Activated CD4-positive, alpha-beta T cell treated with anti-CD3 and anti-CD28 coated beads, Interleukin-2, amount 10 ng/mL, durations not matched to agents 24 days and 14 days (primary cell): ENCODE measurements around the gene METAP1D. TPM values are rescaled to one million over a fixed set of nuclear protein-coding genes. Genes with fewer than 3 reads are reported as not detected.
"Not testable (repeated sequence)": the region's sequence is repeated elsewhere in the genome, so short reads cannot be mapped to it uniquely, and the experiment has no call there.

Source experiments
- DNase-seq: peaks from one replicate; pipeline ENCODE4 v3.0.0; 2022
- H3K27ac Mint-ChIP-seq: one replicate; pipeline ENCODE4 v1.8.0; 2022; ENCODE audit warnings: mild to moderate bottlenecking, mixed read lengths
- H3K27me3 Mint-ChIP-seq: one replicate; pipeline ENCODE4 v1.8.0; 2022; ENCODE audit warnings: mixed read lengths
- H3K36me3 Mint-ChIP-seq: one replicate; pipeline ENCODE4 v1.8.0; 2022; ENCODE audit warnings: low read depth, mild to moderate bottlenecking, mixed read lengths
- H3K4me1 Mint-ChIP-seq: one replicate; pipeline ENCODE4 v1.8.0; 2021; ENCODE audit warnings: mixed read lengths
- H3K4me3 Mint-ChIP-seq: one replicate; pipeline ENCODE4 v1.8.0; 2022; ENCODE audit warnings: mild to moderate bottlenecking, moderate library complexity, mixed read lengths
- H3K9me3 Mint-ChIP-seq: one replicate; pipeline ENCODE4 v1.8.0; 2021; ENCODE audit warnings: mixed read lengths
- intact Hi-C: fragments of 100-400 bp; cut with micrococcal nuclease; formaldehyde crosslinking; loops from one replicate; pipeline ENCODE4 v1.15.1; 2023
- total RNA-seq: library from RNA; stranded (reverse); gene quantifications from 2 replicates; pipeline ENCODE4 v1.2.3, GENCODE V29; 2022

The METAP1D gene
- total RNA-seq, 1 donor from 2014 or later: 8.1 TPM

DNA sequence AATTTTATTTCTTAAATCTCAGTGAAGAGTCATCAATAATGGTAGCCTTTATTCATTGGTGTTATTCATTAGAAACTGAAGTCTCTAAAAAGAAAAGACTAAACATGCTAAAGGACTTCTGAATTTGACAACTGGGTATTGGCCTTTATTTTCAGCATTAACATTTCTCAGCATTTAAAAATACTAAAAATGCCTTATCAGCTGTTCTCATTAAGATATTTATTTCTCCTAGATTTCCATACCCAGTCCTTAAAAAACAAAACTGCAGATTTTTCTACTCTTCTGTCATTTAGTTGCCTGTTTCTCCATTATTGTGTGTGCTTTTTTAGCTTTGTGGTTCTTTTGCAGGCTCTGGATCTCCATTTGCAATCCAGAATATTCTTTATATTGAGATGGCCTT, 31.2 kb upstream of the METAP1D start:
- no peak for DNase-seq
- intact Hi-C loops: no loop called here
- no peaks in the 10 kb centered on the region for H3K9me3 Mint-ChIP-seq
- no peak overlapping the region for H3K4me3 Mint-ChIP-seq
- H3K36me3 Mint-ChIP-seq: peaks cover 33% of the 10 kb centered on the region
- no peak overlapping the region for H3K27ac Mint-ChIP-seq
- no peaks in the 10 kb centered on the region for H3K27me3 Mint-ChIP-seq
- H3K4me1 Mint-ChIP-seq: peaks cover 20% of the 10 kb centered on the region

DNA sequence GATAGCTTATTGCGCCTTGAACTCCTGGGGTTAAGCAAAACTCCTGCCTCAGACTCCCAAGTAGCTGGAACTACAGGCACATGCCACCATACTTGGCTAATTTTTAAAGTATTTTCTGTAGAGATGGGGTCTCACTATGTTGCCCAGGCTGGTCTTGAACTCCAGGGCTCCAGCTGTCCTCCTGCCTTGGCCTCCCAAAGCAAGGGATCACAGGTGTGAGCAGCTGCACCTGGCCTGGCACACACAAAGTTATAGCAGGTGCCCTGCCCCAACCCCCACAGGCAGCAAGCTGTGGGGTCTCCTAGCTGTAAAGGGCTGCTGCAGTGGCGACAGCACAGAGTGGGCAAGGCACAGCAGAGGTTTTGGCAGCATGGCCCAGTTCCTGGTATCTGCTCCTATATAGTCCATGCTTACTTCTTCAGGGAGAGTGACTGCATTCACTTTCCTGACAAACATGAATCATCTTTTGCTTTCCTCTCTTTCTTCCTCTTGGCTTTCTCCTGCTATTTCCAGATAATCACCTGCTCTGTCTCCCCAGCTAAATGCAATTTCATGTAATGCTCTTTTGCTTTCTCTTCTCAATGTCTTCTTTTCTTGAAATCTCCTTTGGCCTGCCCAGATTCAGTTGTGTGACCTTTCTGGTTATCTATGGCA, 27.3 kb upstream of the METAP1D start:
- Mint-ChIP-seq H3K27ac (no peak overlapping the region), H3K27me3 (no peaks in the 10 kb centered on the region), H3K4me3 (no peak overlapping the region), H3K36me3 (peaks cover 39% of the 10 kb centered on the region), H3K9me3 (no peaks in the 10 kb centered on the region), H3K4me1 (peaks cover 7% of the 10 kb centered on the region)
- intact Hi-C loops: no loop called here
- no peak for DNase-seq

DNA sequence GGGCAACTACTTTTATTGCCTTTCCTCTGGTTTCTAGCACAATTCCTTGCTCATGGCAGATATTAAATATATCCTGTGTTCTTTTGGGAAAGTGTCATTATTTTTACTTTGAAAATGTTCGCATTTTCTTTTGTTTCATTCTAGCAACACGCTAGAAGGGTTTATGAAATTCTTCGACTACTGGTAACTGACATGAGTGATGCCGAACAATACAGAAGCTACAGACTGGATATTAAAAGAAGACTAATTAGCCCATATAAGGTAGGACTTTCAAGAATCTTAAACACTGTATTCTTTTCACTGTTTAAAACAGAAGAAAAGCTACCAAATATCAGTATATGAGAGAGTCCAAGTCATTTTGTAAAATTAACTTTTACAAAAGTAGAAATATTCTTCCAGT, 20.6 kb upstream of the METAP1D start:
- no peak for DNase-seq
- no peaks in the 10 kb centered on the region for H3K27me3 Mint-ChIP-seq
- H3K27ac Mint-ChIP-seq: no peak overlapping the region
- H3K36me3 Mint-ChIP-seq: peaks cover 66% of the 10 kb centered on the region
- H3K4me1 Mint-ChIP-seq: peaks cover 3% of the 10 kb centered on the region
- H3K9me3 Mint-ChIP-seq: no peaks in the 10 kb centered on the region
- H3K4me3 Mint-ChIP-seq: no peak overlapping the region
- intact Hi-C loops: no loop called here

DNA sequence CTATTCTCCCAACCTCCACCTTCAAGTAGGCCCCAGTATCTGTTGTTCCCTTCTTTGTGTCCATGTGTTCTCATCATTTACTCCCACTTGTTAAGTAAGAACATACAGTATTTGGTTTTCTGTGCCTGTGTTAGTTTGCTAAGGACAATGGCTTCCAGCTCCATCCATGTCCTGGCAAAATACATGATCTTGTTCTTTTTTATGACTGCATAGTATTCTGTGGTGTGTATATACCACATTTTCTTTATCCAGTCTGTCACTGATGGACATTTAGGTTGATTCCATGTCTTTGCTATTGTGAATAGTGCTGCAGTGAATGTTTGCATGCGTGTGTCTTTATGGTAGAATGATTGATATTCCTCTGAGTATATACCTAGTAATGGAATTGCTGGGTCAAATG, 15.8 kb upstream of the METAP1D start:
- H3K9me3 Mint-ChIP-seq, H3K27me3 Mint-ChIP-seq: not testable (repeated sequence)

DNA sequence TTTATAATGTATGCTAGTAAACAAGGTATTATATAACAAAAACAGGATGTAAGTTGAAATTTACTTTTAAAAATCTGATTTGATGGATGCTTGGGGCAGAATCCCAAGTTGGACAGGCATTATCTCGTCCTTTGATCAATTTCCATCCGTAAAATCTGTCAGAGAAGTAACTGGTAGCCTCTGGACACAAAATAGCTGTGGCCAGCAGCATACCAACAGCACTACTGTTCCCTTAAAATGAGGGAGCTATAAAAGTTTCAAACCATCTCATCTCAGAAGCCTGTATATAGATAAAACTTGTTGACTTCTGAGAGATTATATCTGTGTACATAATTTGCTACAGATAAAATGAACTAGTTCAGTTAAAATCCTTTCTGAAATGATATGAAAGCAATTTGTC, 14.7 kb upstream of the METAP1D start:
- no peaks in the 10 kb centered on the region for H3K9me3 Mint-ChIP-seq
- no peak for DNase-seq
- no peak overlapping the region for H3K27ac Mint-ChIP-seq
- H3K4me3 Mint-ChIP-seq: no peak overlapping the region
- H3K36me3 Mint-ChIP-seq: peaks cover 24% of the 10 kb centered on the region
- no peaks in the 10 kb centered on the region for H3K27me3 Mint-ChIP-seq
- intact Hi-C loops: no loop called here
- no peaks in the 10 kb centered on the region for H3K4me1 Mint-ChIP-seq

More for the DNA sequence above, 15.8 kb upstream of the METAP1D start:
- H3K4me1 Mint-ChIP-seq, DNase-seq, H3K27ac Mint-ChIP-seq, intact Hi-C loops, H3K4me3 Mint-ChIP-seq: not testable (repeated sequence)
- peaks cover 32% of the 10 kb centered on the region for H3K36me3 Mint-ChIP-seq

DNA sequence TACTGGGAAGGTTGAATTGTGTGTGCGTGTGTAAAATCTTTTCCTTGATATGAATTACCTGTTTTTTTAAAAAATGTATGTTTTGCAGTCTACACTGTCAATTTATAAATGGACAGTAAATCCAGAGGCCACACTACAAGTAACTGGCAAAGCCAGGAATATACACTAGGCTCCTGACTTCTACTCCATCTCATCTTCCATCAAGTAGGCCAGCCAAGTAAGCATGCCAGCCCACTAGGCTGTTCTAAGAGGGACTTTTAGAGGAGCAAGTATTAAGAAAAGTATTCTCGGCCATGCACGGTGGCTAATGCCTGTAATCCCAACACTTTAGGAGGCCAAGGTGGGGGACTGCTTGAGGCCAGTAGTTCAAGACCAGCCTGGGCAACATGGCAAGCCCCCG, 13.0 kb upstream of the METAP1D start:
- Mint-ChIP-seq H3K4me3 (no peak overlapping the region), H3K27ac (no peak overlapping the region), H3K4me1 (no peaks in the 10 kb centered on the region), H3K27me3 (no peaks in the 10 kb centered on the region), H3K36me3 (peaks cover 17% of the 10 kb centered on the region), H3K9me3 (no peaks in the 10 kb centered on the region)
- no peak for DNase-seq
- intact Hi-C loops: no loop called here

DNA sequence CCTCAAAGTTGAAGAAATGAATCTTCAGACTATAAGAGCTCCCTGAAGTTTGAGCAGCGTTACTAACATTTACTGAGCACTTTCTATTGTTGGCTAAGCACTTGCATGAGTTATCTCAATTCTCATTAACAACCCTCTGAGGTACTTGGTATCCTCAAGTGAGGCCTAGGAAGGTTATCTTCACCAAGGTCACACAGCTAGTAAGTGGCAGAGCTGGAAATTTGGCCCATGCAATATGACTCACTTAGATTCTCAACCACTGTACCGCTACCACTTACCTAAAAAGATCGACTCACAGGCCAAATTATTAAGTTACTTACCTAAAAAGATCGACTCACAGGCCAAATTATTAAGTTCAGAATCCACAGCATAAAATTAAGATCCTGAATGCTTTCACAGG, 8.7 kb upstream of the METAP1D start:
- no peaks in the 10 kb centered on the region for H3K36me3 Mint-ChIP-seq
- intact Hi-C loops: loop anchor here (10.0 kb wide), 1 partner anchor 306 kb away; the partner anchor contains the start of gene DYNC1I2
- no peak overlapping the region for H3K4me3 Mint-ChIP-seq
- DNase-seq: no peak
- no peak overlapping the region for H3K27ac Mint-ChIP-seq
- H3K27me3 Mint-ChIP-seq: peaks cover 16% of the 10 kb centered on the region
- no peaks in the 10 kb centered on the region for H3K9me3 Mint-ChIP-seq
- no peaks in the 10 kb centered on the region for H3K4me1 Mint-ChIP-seq

DNA sequence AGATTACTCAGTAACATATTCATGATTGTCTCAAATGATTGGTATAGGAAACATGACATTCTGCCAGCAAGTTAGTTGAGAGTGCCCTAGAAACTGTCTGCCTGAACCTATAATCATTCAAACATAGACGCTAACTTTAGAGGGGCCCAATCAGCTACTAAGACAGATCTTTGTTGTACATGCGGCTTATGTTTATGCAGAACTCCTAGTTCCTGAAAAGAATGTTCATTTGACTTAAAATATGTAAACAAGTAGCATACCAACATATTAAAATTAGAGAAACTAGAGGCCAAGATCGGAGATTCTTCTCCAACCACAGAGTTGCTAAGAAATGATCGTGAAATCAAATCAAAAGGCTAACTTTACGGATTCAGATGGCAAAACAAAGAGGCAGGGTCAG, 4.2 kb upstream of the METAP1D start:
- Mint-ChIP-seq H3K4me1 (peaks cover 14% of the 10 kb centered on the region), H3K27me3 (peaks cover 32% of the 10 kb centered on the region), H3K36me3 (no peaks in the 10 kb centered on the region), H3K9me3 (no peaks in the 10 kb centered on the region), H3K27ac (no peak overlapping the region), H3K4me3 (no peak overlapping the region)
- intact Hi-C loops: loop anchor here (5.0 to 10.0 kb wide), 3 partner anchors 33 to 562 kb away; partner anchors contain the start of genes DYNC1I2 and PDK1
- DNase-seq: no peak

DNA sequence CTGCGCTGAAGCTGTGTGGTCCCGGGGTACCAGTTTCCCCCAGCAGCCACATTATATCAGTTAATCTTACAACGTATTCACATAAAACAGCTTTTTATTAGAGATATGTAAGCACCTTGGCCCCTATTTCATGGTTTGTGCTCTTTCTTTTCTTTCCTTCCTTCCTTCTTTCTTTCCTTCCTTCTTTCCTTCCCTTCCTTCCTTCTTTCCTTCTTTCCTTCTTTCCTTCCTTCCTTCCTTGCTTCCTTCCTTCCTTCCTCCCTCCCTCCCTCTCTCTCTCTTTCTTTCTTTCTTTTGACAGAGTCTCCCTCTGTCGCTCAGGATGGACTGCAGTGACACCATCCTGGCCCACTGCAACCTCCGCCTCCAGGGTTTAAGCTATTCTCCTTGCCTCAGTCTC, 3.7 kb upstream of the METAP1D start:
- Mint-ChIP-seq H3K4me1 (peaks cover 18% of the 10 kb centered on the region), H3K4me3 (no peak overlapping the region), H3K27ac (no peak overlapping the region), H3K27me3 (peaks cover 32% of the 10 kb centered on the region), H3K9me3 (no peaks in the 10 kb centered on the region), H3K36me3 (no peaks in the 10 kb centered on the region)
- no peak for DNase-seq
- intact Hi-C loops: loop anchor here (5.0 to 10.0 kb wide), 3 partner anchors 34 to 561 kb away; partner anchors contain the start of genes DYNC1I2 and PDK1

DNA sequence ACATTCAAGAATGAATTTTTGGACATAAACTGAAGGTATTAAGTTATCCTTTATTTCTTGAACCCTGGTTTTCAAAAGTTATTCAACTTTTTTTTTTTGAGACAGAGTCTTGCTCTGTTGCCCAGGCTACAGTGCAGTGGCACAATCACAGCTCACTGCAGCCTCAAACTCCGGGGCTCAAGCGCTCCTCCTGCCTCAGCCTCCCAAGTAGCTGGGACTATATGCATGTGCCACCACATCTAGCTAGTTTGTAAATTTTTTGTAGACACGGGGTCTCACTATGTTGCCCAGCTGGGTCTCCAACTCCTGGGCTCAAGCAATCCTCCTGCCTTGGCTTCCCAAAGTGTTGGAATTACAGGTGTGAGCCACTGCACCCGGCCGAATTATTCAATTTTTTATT, 2.7 kb upstream of the METAP1D start:
- not testable (repeated sequence) for H3K9me3 Mint-ChIP-seq, DNase-seq, H3K36me3 Mint-ChIP-seq, H3K4me3 Mint-ChIP-seq, H3K27ac Mint-ChIP-seq
- intact Hi-C loops: loop anchor here (5.0 to 10.0 kb wide), 3 partner anchors 35 to 560 kb away; partner anchors contain the start of genes DYNC1I2 and PDK1
- Mint-ChIP-seq H3K4me1 (peaks cover 19% of the 10 kb centered on the region), H3K27me3 (peaks cover 32% of the 10 kb centered on the region)

DNA sequence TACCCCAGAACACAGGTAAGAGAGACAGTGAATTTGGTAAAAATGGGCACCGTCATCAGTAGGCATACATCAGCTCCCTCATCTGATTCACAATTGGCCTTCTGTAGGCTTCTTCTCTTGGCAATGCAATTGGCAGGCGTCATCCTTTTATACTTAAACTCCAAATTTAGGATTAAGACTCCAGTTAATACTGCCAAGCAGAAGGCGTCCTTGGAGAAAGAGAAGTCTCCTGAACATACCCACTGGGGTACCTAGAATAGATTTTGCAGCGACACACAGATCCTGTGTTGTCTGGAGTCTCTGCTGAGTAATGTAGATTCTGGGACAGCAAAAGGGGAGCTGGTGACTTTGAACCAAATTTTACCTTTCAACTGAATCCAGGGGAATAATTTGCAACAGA, 592 bp upstream of the METAP1D start:
- peak overlapping the region; percentile 72 for H3K27ac Mint-ChIP-seq
- intact Hi-C loops: loop anchor here (2.0 to 10.0 kb wide), 4 partner anchors 37 to 558 kb away; partner anchors contain the start of genes DYNC1I2, PDK1 and SLC25A12
- H3K4me1 Mint-ChIP-seq: peaks cover 19% of the 10 kb centered on the region
- H3K36me3 Mint-ChIP-seq: no peaks in the 10 kb centered on the region
- H3K27me3 Mint-ChIP-seq: peaks cover 26% of the 10 kb centered on the region
- peak overlapping the region; percentile 94 for H3K4me3 Mint-ChIP-seq
- no peaks in the 10 kb centered on the region for H3K9me3 Mint-ChIP-seq
- no peak for DNase-seq

DNA sequence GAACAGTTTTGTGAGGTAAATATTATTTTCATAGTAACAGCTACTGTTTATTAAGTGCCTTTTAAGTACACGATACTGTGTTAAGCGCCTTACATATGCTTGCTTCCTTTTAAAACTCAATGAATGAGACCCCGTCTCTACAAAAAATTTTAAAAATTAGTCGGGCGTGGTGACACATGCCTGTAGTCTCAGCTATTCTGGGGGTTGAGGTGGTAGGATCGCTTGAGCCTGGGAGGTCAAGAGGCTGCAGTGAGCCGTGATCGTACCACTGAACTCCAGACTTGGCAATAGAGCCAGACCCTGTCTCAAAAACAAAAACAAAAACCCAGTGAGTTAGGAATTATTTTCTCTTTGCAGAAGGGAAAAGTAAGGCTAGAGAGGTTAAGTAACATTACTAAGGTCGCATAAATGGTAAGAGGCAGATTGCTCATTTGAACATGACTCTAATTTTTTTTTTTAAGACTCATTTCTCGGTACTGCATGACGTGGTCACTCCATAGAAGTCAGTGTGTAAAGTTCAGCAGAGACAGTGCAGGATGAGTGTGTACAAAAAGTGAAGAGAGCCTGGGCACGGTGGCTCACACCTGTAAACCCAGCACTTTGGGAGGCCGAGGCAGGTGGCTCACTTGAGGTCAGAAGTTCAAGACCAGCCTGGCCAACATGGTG, 1.1 kb downstream of the METAP1D start:
- H3K36me3 Mint-ChIP-seq: no peaks in the 10 kb centered on the region
- H3K27me3 Mint-ChIP-seq: peaks cover 17% of the 10 kb centered on the region
- peak overlapping the region; percentile 94 for H3K4me3 Mint-ChIP-seq
- intact Hi-C loops: loop anchor here (1.0 kb wide), 1 partner anchor 79 kb away; the partner anchor contains the start of gene HAT1
- H3K9me3 Mint-ChIP-seq: no peaks in the 10 kb centered on the region
- peaks cover 19% of the 10 kb centered on the region for H3K4me1 Mint-ChIP-seq
- DNase-seq: no peak
- H3K27ac Mint-ChIP-seq: peak overlapping the region; percentile 100

DNA sequence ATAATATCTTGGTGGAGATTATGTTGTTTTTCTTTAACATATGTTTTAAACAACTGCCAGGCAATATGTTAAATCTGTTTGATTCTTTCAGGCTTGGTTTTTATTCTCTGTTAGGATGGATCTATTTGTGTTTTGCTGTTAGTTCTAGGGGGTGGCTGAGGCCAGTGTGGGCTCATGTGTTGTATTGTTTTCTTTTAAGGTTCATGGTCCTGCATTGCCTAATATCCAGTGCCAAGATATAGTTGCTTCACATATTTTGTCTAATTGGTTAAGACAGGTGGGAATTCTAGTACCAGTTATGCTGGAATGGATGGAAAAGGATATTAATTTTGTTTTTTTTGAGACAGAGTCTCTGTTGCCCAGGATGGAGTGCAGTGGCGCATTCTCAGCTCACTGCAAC, 7.6 kb downstream of the METAP1D start:
- peaks cover 5% of the 10 kb centered on the region for H3K36me3 Mint-ChIP-seq
- H3K9me3 Mint-ChIP-seq: peaks cover 3% of the 10 kb centered on the region
- H3K4me1 Mint-ChIP-seq: peaks cover 16% of the 10 kb centered on the region
- H3K27ac Mint-ChIP-seq: no peak overlapping the region
- H3K4me3 Mint-ChIP-seq: no peak overlapping the region
- intact Hi-C loops: no loop called here
- H3K27me3 Mint-ChIP-seq: no peaks in the 10 kb centered on the region
- no peak for DNase-seq

DNA sequence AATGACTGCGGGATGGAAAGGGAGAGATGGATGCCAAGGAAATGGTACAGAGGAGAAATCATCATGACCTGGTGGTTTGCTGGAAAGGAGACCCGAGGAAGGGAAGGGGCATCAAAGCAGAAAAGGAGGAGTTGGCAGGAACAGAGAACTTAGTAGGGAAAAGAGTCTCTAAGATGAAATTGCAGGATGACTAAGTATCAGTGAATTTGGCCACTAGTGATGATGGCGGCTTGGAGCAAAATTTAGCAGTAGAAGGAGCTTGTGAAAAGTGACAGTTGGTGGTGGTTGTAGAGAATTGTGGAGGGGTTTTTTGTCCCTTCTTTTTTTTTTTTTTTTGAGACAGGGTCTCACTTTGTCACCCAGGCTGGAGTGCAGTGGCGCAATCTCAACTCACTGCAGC, 10.1 kb downstream of the METAP1D start:
- no peak for DNase-seq
- H3K4me1 Mint-ChIP-seq: peaks cover 23% of the 10 kb centered on the region
- H3K4me3 Mint-ChIP-seq: no peak overlapping the region
- H3K9me3 Mint-ChIP-seq: peaks cover 3% of the 10 kb centered on the region
- H3K27ac Mint-ChIP-seq: no peak overlapping the region
- intact Hi-C loops: no loop called here
- peaks cover 5% of the 10 kb centered on the region for H3K36me3 Mint-ChIP-seq
- no peaks in the 10 kb centered on the region for H3K27me3 Mint-ChIP-seq
